ENCODE data around the gene SCAPER.
"Not testable (repeated sequence)": the region's sequence is repeated elsewhere in the genome, so short reads cannot be mapped to it uniquely, and the experiment has no call there.

Gene SCAPER

DNA sequence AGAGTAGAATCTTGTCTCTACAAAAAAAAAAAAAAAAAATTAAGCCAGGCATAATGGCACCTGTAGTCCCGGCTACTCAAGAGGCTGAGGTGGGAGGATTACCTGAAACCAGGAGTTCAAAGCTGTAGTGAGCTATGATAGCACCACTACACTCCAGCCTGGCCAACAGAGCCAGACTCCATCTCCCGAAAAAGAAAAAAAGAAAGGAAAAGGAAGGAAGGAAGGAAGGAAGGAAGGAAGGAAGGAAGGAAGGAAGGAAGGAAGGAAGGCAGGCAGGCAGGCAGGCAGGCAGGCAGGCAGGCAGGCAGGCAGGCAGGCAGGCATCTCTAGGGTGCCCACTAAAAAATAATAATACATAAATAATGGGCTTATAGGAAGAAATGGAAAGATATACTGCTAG is 32.1 kb downstream of the SCAPER start:
- not testable (repeated sequence) for H3K36me3 ChIP-seq (ENCODE audit: control insufficient read depth, insufficient read depth, low read length, severe bottlenecking); DNase-seq (ENCODE audit: low read depth); H3K4me1 ChIP-seq (ENCODE audit: control insufficient read depth, insufficient read depth, low read length); H3K9me3 ChIP-seq (ENCODE audit: control insufficient read depth, low read length); H3K4me3 ChIP-seq (ENCODE audit: low read length); H3K9ac ChIP-seq (ENCODE audit: low read length); H3K27me3 ChIP-seq (replicated peaks; ENCODE audit: control insufficient read depth, insufficient read depth, low read length)

DNA sequence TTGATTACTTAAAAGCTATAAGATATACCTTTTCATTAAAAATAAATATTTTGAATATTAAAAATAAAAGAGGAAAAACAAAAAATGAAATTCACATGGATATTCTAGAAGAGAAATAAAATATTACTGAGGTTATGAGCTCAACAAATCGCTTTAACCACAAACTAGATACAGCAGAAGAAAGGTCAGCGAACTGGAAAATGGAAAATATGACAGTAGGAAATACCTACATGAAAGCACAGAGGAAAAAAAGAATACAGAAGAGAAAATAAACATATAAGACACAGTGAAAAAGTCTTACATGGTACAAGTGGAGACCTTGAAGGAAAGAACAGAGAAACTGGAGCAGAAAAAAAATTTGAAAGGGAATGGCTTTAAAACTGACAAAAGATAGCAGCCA is 33.2 kb downstream of the SCAPER start:
- no peak overlapping the region for H3K4me3 ChIP-seq (ENCODE audit: low read length)
- no peaks in the 10 kb centered on the region for H3K4me1 ChIP-seq (ENCODE audit: control insufficient read depth, insufficient read depth, low read length)
- peaks cover 2% of the 10 kb centered on the region for H3K36me3 ChIP-seq (ENCODE audit: control insufficient read depth, insufficient read depth, low read length, severe bottlenecking)
- H3K9me3 ChIP-seq (ENCODE audit: control insufficient read depth, low read length), result no peaks in the 10 kb centered on the region
- H3K27me3 ChIP-seq (replicated peaks; ENCODE audit: control insufficient read depth, insufficient read depth, low read length), result no peaks in the 10 kb centered on the region
- DNase-seq (ENCODE audit: low read depth), result no peak
- H3K9ac ChIP-seq (ENCODE audit: low read length), result no peak overlapping the region

DNA sequence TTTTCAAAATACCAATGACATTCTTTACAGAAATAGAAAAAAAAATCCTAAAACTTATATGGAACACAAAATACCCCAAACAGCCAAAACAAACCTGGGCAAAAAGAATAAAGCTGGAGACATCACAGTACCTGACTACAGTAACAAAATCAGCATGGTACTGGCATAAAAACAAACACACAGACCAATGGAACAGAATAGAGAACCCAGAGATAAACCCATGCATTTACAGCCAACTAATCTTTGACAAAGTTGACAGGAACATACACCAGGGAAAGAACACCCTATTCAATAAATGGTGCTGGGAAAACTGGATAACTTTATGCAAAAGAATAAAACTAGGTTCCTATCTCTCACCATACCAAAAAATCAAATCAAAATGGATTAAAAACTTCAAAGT is 36.4 kb downstream of the SCAPER start:
- peaks cover 9% of the 10 kb centered on the region for H3K4me1 ChIP-seq (ENCODE audit: control insufficient read depth, insufficient read depth, low read length)
- H3K4me3 ChIP-seq (ENCODE audit: low read length), result no peak overlapping the region
- H3K36me3 ChIP-seq (ENCODE audit: control insufficient read depth, insufficient read depth, low read length, severe bottlenecking), result peaks cover 2% of the 10 kb centered on the region
- no peak overlapping the region for H3K9ac ChIP-seq (ENCODE audit: low read length)
- no peak for DNase-seq (ENCODE audit: low read depth)
- no peaks in the 10 kb centered on the region for H3K27me3 ChIP-seq (replicated peaks; ENCODE audit: control insufficient read depth, insufficient read depth, low read length)
- H3K9me3 ChIP-seq (ENCODE audit: control insufficient read depth, low read length), result no peaks in the 10 kb centered on the region

DNA sequence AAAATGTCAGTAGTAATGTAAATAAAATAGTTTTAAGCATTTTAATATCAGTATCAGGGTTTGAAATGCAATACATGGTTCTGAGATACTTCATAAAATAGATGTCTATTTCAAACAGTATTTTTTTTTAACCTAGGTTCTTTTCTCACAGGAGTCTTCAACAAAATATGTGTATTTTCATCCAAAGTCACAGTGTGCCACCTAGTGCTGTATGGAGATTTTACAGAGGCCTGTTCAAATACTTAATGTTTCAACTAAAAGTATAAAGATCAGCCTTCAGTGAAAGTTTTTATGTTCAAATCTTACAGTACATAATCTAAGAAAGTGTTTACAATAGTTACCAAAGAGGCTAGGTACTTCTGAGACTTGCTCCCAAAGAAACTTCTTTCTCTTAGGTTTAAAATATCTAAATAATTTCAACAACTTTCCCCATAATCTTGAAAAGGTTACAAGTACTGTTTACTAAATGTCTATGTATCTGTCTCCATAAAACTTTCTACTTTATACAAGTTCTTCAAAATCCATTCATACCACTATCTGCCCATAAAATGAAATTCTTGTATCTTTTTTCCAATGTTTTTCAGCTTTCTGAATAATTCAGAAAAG is 38.3 kb downstream of the SCAPER start:
- Histone ChIP-seq H3K36me3 (ENCODE audit: control insufficient read depth, insufficient read depth, low read length, severe bottlenecking) (no peaks in the 10 kb centered on the region), H3K9me3 (ENCODE audit: control insufficient read depth, low read length) (no peaks in the 10 kb centered on the region), H3K27me3 (replicated peaks; ENCODE audit: control insufficient read depth, insufficient read depth, low read length) (no peaks in the 10 kb centered on the region), H3K4me1 (ENCODE audit: control insufficient read depth, insufficient read depth, low read length) (peaks cover 9% of the 10 kb centered on the region), H3K9ac (ENCODE audit: low read length) (no peak overlapping the region), H3K4me3 (ENCODE audit: low read length) (no peak overlapping the region)
- DNase-seq (ENCODE audit: low read depth), result peak; percentile 75

DNA sequence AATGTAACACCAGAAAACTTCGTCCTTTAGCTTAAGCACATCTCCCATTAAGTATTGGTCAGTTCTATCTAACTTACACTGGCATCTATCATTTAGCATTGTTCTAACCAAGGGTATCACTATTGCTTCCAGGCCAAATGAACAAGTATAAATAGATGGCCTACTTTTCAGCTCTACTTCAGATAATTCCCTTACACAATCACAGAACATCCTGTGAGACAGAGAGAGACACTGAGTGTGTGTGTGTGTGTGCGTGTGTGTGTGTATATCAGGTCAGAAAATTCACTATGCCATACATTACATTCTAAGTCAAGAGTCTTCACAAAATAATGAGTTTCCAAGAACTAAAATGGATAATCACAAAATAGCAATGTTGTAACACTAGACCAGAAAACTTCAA is 39.1 kb downstream of the SCAPER start:
- Histone ChIP-seq H3K4me3 (ENCODE audit: low read length) (no peak overlapping the region), H3K36me3 (ENCODE audit: control insufficient read depth, insufficient read depth, low read length, severe bottlenecking) (no peaks in the 10 kb centered on the region), H3K27me3 (replicated peaks; ENCODE audit: control insufficient read depth, insufficient read depth, low read length) (no peaks in the 10 kb centered on the region), H3K9me3 (ENCODE audit: control insufficient read depth, low read length) (no peaks in the 10 kb centered on the region), H3K4me1 (ENCODE audit: control insufficient read depth, insufficient read depth, low read length) (peaks cover 9% of the 10 kb centered on the region), H3K9ac (ENCODE audit: low read length) (no peak overlapping the region)
- peak; percentile 5 for DNase-seq (ENCODE audit: low read depth)

DNA sequence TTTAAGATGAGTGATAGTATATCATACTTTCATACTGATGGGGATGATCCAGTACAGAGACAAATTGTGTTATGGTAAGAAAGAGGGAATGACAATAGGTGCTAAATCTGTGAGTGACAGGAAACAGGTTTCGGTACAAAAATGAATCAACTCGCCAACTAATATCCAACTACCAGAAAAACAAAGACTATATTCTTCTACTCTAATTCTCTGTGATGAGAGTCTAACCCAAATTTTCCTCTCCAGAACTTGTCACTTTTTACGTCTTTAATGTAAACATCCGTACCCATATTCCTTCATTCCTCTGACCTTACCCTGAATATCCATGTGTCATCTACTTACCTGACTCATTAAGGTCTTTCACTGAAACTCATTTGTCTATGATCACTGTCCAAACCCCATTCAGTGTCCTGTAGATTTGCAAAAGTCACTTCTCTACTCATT is 39.6 kb downstream of the SCAPER start:
- Histone ChIP-seq H3K4me1 (ENCODE audit: control insufficient read depth, insufficient read depth, low read length) (peaks cover 9% of the 10 kb centered on the region), H3K9me3 (ENCODE audit: control insufficient read depth, low read length) (no peaks in the 10 kb centered on the region), H3K36me3 (ENCODE audit: control insufficient read depth, insufficient read depth, low read length, severe bottlenecking) (no peaks in the 10 kb centered on the region), H3K9ac (ENCODE audit: low read length) (no peak overlapping the region), H3K27me3 (replicated peaks; ENCODE audit: control insufficient read depth, insufficient read depth, low read length) (no peaks in the 10 kb centered on the region), H3K4me3 (ENCODE audit: low read length) (no peak overlapping the region)
- DNase-seq (ENCODE audit: low read depth), result no peak

DNA sequence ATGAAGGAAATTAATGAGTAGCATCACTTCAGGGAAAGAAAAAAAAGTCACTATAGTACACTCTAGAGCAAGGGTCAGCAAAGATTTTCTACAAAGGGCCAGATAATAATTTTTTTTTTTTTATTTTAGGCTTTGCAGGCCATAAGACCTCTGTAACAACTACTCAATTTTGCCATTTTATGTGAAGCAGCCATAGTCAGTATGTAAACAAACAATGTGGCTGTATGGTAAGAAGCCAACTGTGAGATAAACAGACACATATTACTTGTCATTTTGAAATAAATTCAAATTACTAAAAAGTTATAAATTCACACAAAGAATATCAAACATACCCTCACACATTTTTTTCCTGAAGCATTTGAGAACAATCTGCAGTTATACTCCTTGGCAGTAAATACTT is 40.6 kb downstream of the SCAPER start:
- H3K4me3 ChIP-seq (ENCODE audit: low read length), result no peak overlapping the region
- no peaks in the 10 kb centered on the region for H3K9me3 ChIP-seq (ENCODE audit: control insufficient read depth, low read length)
- H3K36me3 ChIP-seq (ENCODE audit: control insufficient read depth, insufficient read depth, low read length, severe bottlenecking), result no peaks in the 10 kb centered on the region
- H3K9ac ChIP-seq (ENCODE audit: low read length), result no peak overlapping the region
- DNase-seq (ENCODE audit: low read depth), result no peak
- H3K27me3 ChIP-seq (replicated peaks; ENCODE audit: control insufficient read depth, insufficient read depth, low read length), result no peaks in the 10 kb centered on the region
- H3K4me1 ChIP-seq (ENCODE audit: control insufficient read depth, insufficient read depth, low read length), result peaks cover 9% of the 10 kb centered on the region

DNA sequence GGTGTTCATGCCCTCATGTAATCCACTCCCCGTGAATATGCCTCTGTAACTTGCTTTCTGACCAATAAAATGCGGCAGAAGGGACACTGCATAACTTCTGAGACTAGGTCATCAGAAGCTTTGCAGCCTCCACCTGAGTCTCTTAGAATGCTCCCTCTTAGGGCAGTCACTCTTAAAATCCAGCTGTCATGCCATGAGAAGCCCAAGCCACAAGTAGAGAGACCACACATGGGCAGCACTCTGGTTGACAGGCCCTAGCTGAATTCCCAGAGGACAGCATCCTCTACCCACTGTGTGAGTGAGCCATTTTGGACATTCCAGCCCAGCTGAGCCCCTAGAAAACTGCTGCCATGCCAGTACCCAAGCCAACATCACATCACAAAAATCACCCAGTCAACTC is 41.4 kb downstream of the SCAPER start:
- DNase-seq (ENCODE audit: low read depth), result no peak

DNA sequence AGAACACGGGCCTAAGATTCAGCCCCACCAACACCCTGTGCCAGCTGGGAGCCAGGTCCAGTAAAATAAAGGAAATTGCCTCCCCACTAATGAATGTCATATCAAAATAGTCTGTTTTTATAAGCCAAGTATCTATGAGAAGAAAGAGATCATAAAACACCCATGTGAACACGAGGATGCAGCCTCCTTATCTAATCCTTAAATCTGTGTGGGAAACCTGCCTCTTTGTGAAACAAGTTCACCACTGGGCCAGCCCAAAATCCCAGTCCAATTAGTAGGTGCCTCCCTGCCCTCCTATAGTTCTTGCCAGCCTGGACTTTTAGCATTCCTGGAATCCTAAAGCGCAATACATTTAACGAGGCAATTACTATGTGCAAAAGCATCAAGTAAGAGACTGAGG is 42.0 kb downstream of the SCAPER start:
- H3K36me3 ChIP-seq (ENCODE audit: control insufficient read depth, insufficient read depth, low read length, severe bottlenecking), result no peaks in the 10 kb centered on the region
- peaks cover 9% of the 10 kb centered on the region for H3K4me1 ChIP-seq (ENCODE audit: control insufficient read depth, insufficient read depth, low read length)
- DNase-seq (ENCODE audit: low read depth), result no peak
- H3K9ac ChIP-seq (ENCODE audit: low read length), result no peak overlapping the region
- no peaks in the 10 kb centered on the region for H3K27me3 ChIP-seq (replicated peaks; ENCODE audit: control insufficient read depth, insufficient read depth, low read length)
- no peaks in the 10 kb centered on the region for H3K9me3 ChIP-seq (ENCODE audit: control insufficient read depth, low read length)
- no peak overlapping the region for H3K4me3 ChIP-seq (ENCODE audit: low read length)

More for the DNA sequence above, 41.4 kb downstream of the SCAPER start:
- H3K4me3 ChIP-seq (ENCODE audit: low read length), result no peak overlapping the region
- peaks cover 9% of the 10 kb centered on the region for H3K4me1 ChIP-seq (ENCODE audit: control insufficient read depth, insufficient read depth, low read length)
- H3K9ac ChIP-seq (ENCODE audit: low read length), result no peak overlapping the region
- no peaks in the 10 kb centered on the region for H3K36me3 ChIP-seq (ENCODE audit: control insufficient read depth, insufficient read depth, low read length, severe bottlenecking)
- H3K27me3 ChIP-seq (replicated peaks; ENCODE audit: control insufficient read depth, insufficient read depth, low read length), result no peaks in the 10 kb centered on the region
- no peaks in the 10 kb centered on the region for H3K9me3 ChIP-seq (ENCODE audit: control insufficient read depth, low read length)

DNA sequence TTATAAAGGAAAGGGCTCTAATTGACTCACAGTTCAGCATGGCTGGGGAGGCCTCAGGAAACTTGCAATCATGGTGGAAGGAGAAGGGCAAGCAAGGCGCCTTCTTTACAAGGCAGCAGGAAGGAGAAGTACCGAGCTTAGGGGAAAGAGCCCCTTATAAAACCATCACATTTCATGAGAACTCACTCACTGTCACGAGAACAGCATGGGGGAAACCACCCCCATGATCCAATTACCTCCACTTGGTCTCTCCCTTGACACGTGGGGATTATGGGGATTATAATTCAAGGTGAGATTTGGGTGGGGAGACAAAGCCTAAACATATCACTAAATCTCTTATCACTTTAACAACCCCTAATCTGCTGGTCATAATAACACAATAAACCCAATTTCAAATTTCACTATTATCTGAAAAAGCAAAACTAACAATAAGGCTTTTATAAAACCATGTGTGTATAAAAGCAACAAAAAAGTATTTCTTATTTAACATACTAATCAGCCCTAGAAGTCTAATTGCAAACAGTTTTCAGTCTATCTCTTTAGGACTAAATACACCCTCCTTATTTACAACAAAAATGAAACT is 43.2 kb downstream of the SCAPER start:
- H3K4me1 ChIP-seq (ENCODE audit: control insufficient read depth, insufficient read depth, low read length), result peaks cover 9% of the 10 kb centered on the region
- no peak for DNase-seq (ENCODE audit: low read depth)
- no peak overlapping the region for H3K9ac ChIP-seq (ENCODE audit: low read length)
- H3K27me3 ChIP-seq (replicated peaks; ENCODE audit: control insufficient read depth, insufficient read depth, low read length), result no peaks in the 10 kb centered on the region
- no peak overlapping the region for H3K4me3 ChIP-seq (ENCODE audit: low read length)
- H3K9me3 ChIP-seq (ENCODE audit: control insufficient read depth, low read length), result no peaks in the 10 kb centered on the region
- H3K36me3 ChIP-seq (ENCODE audit: control insufficient read depth, insufficient read depth, low read length, severe bottlenecking), result no peaks in the 10 kb centered on the region

DNA sequence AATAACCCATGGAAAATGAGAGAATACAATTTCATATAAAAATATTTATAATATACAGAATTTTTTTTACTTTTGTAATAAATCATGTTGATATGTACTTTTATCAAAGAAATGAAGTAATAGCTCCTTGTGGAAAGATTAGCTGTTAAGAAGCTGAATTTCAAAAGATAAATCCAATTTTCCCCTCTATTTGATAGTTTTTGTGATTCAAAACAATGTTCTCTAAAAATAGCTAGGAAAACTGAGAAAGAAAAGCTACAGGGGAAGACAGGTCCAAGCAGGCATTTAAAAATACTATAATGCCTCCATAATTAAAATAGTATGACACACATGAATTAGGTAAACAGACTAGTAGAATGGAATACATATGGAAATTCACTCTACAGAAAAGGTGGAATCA is 44.9 kb downstream of the SCAPER start:
- no peak for DNase-seq (ENCODE audit: low read depth)
- Histone ChIP-seq H3K4me1 (ENCODE audit: control insufficient read depth, insufficient read depth, low read length) (no peaks in the 10 kb centered on the region), H3K4me3 (ENCODE audit: low read length) (no peak overlapping the region), H3K27me3 (replicated peaks; ENCODE audit: control insufficient read depth, insufficient read depth, low read length) (no peaks in the 10 kb centered on the region), H3K36me3 (ENCODE audit: control insufficient read depth, insufficient read depth, low read length, severe bottlenecking) (peaks cover 3% of the 10 kb centered on the region), H3K9ac (ENCODE audit: low read length) (no peak overlapping the region), H3K9me3 (ENCODE audit: control insufficient read depth, low read length) (no peaks in the 10 kb centered on the region)

DNA sequence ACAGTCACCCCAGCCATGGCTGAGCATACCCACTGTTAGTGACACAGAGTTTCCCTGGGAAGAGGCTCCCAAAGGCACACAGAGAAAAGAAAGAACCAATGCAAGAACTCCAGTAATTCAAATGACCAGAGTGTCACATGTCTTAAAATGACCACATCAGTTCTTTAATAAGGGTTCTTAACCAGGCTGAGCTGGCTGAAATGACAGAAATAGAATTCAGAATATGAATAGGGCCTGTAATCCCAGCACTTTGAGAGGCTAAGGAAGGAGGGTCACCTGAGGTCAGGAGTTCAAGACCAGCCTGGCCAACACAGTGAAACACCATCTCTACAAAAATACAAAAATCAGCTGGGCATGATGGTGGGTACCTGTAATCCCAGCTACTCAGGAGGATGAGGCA is 54.8 kb downstream of the SCAPER start:
- not testable (repeated sequence) for H3K9ac ChIP-seq (ENCODE audit: low read length); H3K27me3 ChIP-seq (replicated peaks; ENCODE audit: control insufficient read depth, insufficient read depth, low read length); H3K36me3 ChIP-seq (ENCODE audit: control insufficient read depth, insufficient read depth, low read length, severe bottlenecking); DNase-seq (ENCODE audit: low read depth); H3K4me3 ChIP-seq (ENCODE audit: low read length); H3K4me1 ChIP-seq (ENCODE audit: control insufficient read depth, insufficient read depth, low read length)
- H3K9me3 ChIP-seq (ENCODE audit: control insufficient read depth, low read length), result peaks cover 20% of the 10 kb centered on the region
